ENCODE results near the gene PRR15L.

Gene PRR15L

DNA sequence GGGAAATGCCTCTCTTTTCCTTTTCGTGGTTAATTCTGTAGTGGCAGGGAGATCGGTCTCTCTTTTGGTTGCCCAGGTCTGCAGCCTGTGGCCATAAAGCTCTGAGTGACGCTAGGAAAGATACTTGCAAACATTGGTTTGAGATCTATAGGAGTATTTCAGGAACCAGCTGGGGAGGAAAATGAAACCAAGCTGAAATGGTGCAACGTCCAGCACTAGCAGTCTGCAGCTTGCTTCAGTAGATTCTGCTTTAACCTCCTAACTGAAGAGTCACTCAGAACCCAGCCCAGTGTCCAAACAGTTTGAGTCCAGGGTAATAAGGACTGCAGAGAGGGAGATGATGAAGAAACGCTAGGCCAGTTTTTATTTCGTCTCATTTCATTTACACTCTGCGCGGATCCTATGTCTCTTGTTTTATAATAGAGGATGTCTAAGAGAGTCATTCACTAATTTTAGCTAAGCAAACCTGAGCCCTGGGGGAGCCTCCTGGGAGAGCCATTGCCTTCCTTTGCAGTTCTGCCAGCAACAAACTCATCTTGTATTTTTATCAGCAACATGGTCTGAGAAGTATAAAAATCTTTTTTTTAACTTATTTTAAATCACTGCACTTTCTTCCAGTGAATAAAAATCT lies 49.6 kb downstream of the PRR15L start:
- FAIRE-seq (no peak), DNase-seq (ENCODE audit: insufficient read length, low spot score) (no peak)

DNA sequence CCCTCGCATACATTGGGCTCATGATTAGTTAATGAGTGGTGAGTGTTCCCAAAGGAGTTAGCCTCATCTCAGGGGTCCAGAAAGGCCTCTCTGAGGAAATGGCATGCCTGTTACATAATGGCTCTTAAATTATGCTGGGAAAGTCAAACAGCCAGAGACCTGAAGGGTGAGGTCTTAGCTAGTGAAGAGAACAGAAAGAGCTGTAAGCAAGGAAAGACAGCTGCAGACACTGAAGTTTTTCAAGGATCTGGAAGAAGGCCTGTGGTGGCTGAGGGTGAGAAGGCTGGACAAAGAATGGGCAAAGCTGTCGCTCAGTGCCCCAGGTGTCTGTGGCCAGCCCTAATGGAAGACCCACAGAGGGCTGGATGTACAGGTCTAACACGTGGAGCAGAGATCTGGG lies 51.2 kb downstream of the PRR15L start:
- no peak for FAIRE-seq
- no peak for DNase-seq (ENCODE audit: insufficient read length, low spot score)

DNA sequence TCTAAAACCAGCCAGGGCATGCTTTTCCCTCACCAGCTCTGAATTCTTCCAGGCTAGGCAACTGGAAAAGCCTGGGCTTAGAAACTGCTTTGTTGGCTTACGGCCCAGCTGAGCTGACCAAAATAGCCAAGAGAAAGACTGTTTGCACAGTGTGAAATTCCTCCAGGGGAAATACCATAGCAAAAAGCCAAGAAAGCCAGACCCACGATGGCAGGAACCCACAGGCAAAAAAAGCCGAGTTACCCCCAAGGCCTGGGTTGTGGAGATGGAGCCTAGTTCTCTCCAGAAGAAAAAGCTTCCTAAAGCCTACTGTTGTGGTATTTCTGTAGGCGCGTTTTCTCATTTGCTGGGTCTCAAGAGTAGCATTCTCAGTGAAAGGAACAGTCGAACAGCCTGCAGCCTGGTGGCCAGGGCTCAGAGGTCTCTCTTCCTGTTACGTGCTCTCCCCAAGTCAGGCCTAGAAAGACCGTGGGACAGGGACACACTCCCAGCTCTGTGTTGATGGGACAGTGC lies 52.4 kb downstream of the PRR15L start:
- no peak for FAIRE-seq
- no peak for DNase-seq (ENCODE audit: insufficient read length, low spot score)

DNA sequence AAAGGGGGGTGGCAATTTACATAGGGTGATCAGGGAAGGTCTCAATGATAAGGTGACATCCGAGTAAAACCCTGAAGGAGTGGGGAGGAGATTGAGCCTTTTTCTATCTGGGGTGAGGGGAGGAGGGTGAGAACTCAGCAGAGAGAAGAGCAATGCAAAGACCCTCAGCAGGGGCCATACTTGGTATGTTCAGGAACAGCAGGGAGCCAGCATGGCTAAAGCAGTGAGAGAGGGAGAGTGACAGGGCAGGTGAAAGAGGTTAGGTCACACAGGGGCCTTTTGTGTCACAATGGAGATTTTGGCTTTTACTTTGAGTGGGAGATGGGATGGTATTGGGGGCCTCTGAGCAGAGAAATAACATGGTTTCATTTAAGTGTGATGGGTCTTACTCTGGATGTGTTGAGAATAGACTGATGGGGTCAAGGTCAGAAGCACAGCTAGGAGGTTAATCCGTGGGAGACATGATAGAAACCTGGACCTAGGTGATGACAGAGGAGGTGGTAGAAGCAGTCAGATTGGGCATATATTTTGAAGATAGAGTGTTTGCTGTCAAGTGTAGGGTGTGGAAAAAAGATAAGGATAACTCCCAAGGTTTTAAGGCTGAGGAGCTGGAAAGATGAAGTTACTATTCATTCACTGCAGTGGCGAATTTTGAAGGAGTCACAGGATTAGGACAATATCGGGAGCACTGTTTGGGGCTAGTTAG lies 55.5 kb downstream of the PRR15L start:
- DNase-seq (ENCODE audit: insufficient read length, low spot score): no peak
- no peak for FAIRE-seq

Data from GM19239 (cell line).